ENCODE data around the gene WDR37. TPM values are rescaled to one million over a fixed set of nuclear protein-coding genes. Genes with fewer than 3 reads are reported as not detected.

The WDR37 gene
- polyA plus RNA-seq, 1 of the 3 experiments (the other 2 are of a cell fraction) = 11.9 TPM

- DNase-seq = no peak
- Histone ChIP-seq H3K27me3 (ENCODE audit: insufficient read depth) (no peaks in the 10 kb centered on the region), H3K4me2 (no peak overlapping the region), H3K9me2 (no peaks in the 10 kb centered on the region), H3K9ac (no peak overlapping the region), H3K9me3 (no peaks in the 10 kb centered on the region), H3F3A (replicated peaks; ENCODE audit: insufficient read depth) (no peaks in the 10 kb centered on the region), H3K4me3 (ENCODE audit: low read depth in 2 of 2, low read length in 1 of 2) (no peak overlapping the region), H3K27ac (ENCODE audit: low read depth in 2 of 2, low read length in 1 of 2) (no peak overlapping the region), H2AFZ (ENCODE audit: low read depth) (no peak overlapping the region), H3K36me3 (replicated peaks in 1 of 2; ENCODE audit: control insufficient read depth in 1 of 2, insufficient read depth in 2 of 2, low read length in 1 of 2) (no peaks in the 10 kb centered on the region), H3K79me2 (ENCODE audit: insufficient read depth) (no peaks in the 10 kb centered on the region), H4K20me1 (ENCODE audit: insufficient read depth) (no peaks in the 10 kb centered on the region), H3K4me1 (ENCODE audit: control insufficient read depth in 1 of 2, insufficient read depth in 2 of 2, low read depth in 1 of 2, low read length in 1 of 2) (no peaks in the 10 kb centered on the region; a peak in 1 of 4 replicates)
- no peak for TF ChIP-seq EZH2phosphoT487 (IDR thresholded peaks at IDR 0.05; ENCODE audit: borderline replicate concordance, low read depth)
- no peak for TF ChIP-seq GABPA (IDR thresholded peaks at IDR 0.05; ENCODE audit: low read depth)
- no peak for TF ChIP-seq TEAD4 (IDR thresholded peaks at IDR 0.05; ENCODE audit: borderline replicate concordance, insufficient read depth)
- no peak for TF ChIP-seq GATA2 (CRISPR knock-in tag; IDR thresholded peaks at IDR 0.05)
- no peak for TF ChIP-seq REST (IDR thresholded peaks at IDR 0.05; ENCODE audit: low read depth, low read length)
- TF ChIP-seq EP300 (IDR thresholded peaks at IDR 0.05; ENCODE audit: borderline replicate concordance in 1 of 2, low read depth in 1 of 2, low read length in 1 of 2) = no peak
- no peak for TF ChIP-seq MXI1 (IDR thresholded peaks at IDR 0.05; ENCODE audit: low read depth, low read length)
- TF ChIP-seq USF2 (IDR thresholded peaks at IDR 0.05; ENCODE audit: borderline replicate concordance, low read depth, low read length) = no peak
- TF ChIP-seq NFIC (IDR thresholded peaks at IDR 0.05; ENCODE audit: borderline replicate concordance) = no peak
- no peak for TF ChIP-seq IRF3 (IDR thresholded peaks at IDR 0.05; ENCODE audit: low read depth, low read length)
- TF ChIP-seq CTCF (IDR thresholded peaks at IDR 0.05) = no peak
- no peak for TF ChIP-seq NRF1 (IDR thresholded peaks at IDR 0.05; ENCODE audit: low read depth, low read length)
- no peak for TF ChIP-seq CHD2 (IDR thresholded peaks at IDR 0.05; ENCODE audit: low read length, partially characterized antibody)
- no peak for TF ChIP-seq MAX (IDR thresholded peaks at IDR 0.05; ENCODE audit: low read depth)
- no peak for TF ChIP-seq MEF2A (IDR thresholded peaks at IDR 0.05; ENCODE audit: borderline replicate concordance, low read depth)
- TF ChIP-seq SMC3 (IDR thresholded peaks at IDR 0.05; ENCODE audit: low read depth, low read length) = no peak
- TF ChIP-seq FOSL2 (IDR thresholded peaks at IDR 0.05; ENCODE audit: borderline replicate concordance, low read depth) = no peak
- no peak for TF ChIP-seq TCF12 (IDR thresholded peaks at IDR 0.05)
- 43% methylated on average over 5 of the region's 13 CpGs for WGBS (ENCODE audit: low lambda C conversion rate)
- ChIA-PET POLR2A (no interaction called here), CTCF (no interaction called here)
Observed at GRCh38 chr10:1162481-1163203, 106.5 kb downstream of the WDR37 start.
